ENCODE data around the gene ASGR1.

- TF ChIP-seq, protein P1, sequence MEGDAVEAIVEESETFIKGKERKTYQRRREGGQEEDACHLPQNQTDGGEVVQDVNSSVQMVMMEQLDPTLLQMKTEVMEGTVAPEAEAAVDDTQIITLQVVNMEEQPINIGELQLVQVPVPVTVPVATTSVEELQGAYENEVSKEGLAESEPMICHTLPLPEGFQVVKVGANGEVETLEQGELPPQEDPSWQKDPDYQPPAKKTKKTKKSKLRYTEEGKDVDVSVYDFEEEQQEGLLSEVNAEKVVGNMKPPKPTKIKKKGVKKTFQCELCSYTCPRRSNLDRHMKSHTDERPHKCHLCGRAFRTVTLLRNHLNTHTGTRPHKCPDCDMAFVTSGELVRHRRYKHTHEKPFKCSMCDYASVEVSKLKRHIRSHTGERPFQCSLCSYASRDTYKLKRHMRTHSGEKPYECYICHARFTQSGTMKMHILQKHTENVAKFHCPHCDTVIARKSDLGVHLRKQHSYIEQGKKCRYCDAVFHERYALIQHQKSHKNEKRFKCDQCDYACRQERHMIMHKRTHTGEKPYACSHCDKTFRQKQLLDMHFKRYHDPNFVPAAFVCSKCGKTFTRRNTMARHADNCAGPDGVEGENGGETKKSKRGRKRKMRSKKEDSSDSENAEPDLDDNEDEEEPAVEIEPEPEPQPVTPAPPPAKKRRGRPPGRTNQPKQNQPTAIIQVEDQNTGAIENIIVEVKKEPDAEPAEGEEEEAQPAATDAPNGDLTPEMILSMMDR (IDR thresholded peaks at IDR 0.05) = no peak
- no peak for TF ChIP-seq POLR2A (IDR thresholded peaks at IDR 0.05)
These were observed 43.2 kb upstream of the ASGR1 start for GRCh38 chr17:7222093-7222971.
